ENCODE measurements around the gene RAX. TPM values are rescaled to one million over a fixed set of nuclear protein-coding genes. Genes with fewer than 3 reads are reported as not detected.
A peak's percentile ranks its signal among the peaks of the same experiment; 100 is the strongest.

RAX gene
- total RNA-seq, 3 donors from 2014 or later: not detected

DNA sequence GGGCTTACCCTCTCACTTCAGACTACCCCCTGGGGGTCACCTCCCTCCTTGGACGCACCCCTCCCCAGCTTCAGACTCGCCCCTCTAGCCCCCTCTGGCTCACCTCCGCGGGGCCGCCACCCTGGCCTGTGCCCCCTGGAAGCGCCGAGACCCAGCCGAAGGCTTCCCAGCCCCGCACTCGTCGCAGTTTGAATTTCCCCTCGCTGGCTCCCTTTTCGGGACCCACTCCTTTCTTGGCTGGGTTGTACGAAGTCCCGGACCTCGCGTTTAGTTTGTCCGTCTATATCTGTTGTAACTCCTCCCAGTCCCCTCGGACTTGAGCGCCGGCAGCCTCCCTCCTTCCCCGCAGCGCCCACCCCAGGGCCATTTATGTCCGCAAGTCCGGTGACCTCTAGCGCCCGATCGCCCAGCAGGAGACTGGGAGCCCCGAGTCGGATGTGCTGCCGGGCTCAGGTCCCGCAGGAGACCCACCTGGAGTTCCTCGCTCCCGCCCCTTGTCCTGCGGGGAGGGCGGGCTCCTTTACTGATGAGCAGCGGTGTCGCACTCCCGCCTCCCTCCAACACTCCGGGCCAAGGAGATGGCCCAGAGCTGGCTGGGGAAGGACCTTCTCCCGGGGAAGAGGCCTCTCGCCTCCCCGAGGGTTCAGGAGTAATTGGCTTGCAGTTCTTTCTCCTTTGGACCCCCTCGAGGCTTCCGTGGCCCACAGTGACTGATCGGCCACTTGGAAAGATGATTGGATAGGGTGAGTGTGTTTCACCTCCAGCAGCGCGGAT is 692 bp upstream of the RAX start:
- intact Hi-C loops (cut with DNase I, micrococcal nuclease): no loop called here
- H3K4me1 ChIP-seq (ENCODE audit: low read depth): peaks cover 6% of the 10 kb centered on the region
- no peaks in the 10 kb centered on the region for H3K36me3 ChIP-seq (ENCODE audit: low read depth)
- TF ChIP-seq, protein P1, sequence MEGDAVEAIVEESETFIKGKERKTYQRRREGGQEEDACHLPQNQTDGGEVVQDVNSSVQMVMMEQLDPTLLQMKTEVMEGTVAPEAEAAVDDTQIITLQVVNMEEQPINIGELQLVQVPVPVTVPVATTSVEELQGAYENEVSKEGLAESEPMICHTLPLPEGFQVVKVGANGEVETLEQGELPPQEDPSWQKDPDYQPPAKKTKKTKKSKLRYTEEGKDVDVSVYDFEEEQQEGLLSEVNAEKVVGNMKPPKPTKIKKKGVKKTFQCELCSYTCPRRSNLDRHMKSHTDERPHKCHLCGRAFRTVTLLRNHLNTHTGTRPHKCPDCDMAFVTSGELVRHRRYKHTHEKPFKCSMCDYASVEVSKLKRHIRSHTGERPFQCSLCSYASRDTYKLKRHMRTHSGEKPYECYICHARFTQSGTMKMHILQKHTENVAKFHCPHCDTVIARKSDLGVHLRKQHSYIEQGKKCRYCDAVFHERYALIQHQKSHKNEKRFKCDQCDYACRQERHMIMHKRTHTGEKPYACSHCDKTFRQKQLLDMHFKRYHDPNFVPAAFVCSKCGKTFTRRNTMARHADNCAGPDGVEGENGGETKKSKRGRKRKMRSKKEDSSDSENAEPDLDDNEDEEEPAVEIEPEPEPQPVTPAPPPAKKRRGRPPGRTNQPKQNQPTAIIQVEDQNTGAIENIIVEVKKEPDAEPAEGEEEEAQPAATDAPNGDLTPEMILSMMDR (IDR thresholded peaks at IDR 0.05): no peak
- ATAC-seq: no peak
- H3K9me3 ChIP-seq: no peaks in the 10 kb centered on the region
- H3K4me3 ChIP-seq: no peak overlapping the region
- peak in 1 of 3 donors; percentile 40 for DNase-seq

DNA sequence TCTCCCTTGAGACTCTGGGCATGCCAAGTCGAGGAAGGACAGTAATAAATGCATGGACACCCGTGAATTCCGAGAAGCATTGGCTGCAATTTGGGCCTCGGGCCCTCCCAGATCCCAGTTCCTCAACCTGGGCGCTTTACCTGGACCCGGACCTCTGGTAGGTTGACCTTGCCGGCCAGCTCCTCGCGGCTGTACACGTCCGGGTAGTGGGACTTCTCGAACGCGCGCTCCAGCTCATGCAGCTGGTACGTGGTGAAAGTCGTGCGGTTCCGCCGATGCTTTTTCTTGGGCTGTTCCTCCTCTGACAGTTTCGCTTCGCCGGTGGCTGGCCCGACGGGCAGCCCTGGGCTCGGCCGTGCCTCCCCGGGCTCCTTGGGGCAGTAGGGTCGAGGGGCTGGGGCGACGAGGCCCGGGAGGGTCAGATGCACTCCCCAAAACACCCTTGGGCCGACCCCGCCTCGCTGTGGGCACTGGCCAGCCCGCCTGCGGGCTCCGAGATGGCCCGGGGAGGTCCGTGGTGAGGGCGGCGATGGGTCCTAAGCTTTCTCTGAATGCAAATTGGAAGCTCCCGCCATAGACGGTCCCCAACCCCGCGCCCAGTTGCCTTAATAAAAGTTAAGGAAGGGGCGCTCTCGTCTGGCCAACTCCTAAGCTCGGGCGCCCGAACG is 899 bp downstream of the RAX start:
- no peaks in the 10 kb centered on the region for H3K9me3 ChIP-seq
- ATAC-seq: no peak
- H3K4me3 ChIP-seq: no peak overlapping the region
- peak in 1 of 3 donors; percentile 49 for DNase-seq
- intact Hi-C loops (cut with DNase I, micrococcal nuclease): no loop called here
- H3K4me1 ChIP-seq (ENCODE audit: low read depth): peaks cover 9% of the 10 kb centered on the region
- no peaks in the 10 kb centered on the region for H3K36me3 ChIP-seq (ENCODE audit: low read depth)
- TF ChIP-seq, protein P1 (IDR thresholded peaks at IDR 0.05): no peak

DNA sequence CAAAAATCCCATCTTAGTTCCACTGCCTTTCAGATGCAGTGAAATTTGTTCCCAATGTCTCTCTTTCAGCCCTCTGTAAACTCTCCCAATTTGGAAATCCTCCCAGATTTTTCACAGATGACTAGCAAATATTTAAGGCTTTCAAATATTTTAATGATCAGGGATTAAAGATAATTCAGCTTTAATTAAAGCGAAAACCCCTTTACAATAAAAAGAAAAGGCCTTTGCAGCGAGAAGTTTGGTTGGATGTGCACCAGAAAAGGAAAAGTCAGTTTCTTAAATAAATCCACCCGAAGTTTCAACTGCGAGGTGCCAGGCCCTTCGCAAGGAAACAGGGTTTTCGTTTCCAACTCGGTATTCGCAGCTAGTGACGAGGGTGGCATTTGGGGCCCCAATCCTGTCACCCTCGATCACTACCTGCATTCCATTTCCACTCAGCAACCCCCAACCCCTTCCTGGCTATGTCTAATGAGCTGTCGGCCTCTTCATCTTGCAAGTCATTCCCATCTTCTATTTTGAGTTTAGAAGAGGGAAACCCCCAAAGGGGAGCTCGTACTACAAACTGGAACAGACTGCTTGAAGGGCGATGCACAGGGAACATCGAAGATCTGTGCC is 1.5 kb downstream of the RAX start:
- ATAC-seq (no peak), DNase-seq (no peak)
- peaks cover 9% of the 10 kb centered on the region for H3K4me1 ChIP-seq (ENCODE audit: low read depth)
- H3K36me3 ChIP-seq (ENCODE audit: low read depth): no peaks in the 10 kb centered on the region
- H3K4me3 ChIP-seq: no peak overlapping the region
- TF ChIP-seq, protein P1 (IDR thresholded peaks at IDR 0.05): no peak
- H3K9me3 ChIP-seq: no peaks in the 10 kb centered on the region
- intact Hi-C loops (cut with DNase I, micrococcal nuclease): no loop called here

DNA sequence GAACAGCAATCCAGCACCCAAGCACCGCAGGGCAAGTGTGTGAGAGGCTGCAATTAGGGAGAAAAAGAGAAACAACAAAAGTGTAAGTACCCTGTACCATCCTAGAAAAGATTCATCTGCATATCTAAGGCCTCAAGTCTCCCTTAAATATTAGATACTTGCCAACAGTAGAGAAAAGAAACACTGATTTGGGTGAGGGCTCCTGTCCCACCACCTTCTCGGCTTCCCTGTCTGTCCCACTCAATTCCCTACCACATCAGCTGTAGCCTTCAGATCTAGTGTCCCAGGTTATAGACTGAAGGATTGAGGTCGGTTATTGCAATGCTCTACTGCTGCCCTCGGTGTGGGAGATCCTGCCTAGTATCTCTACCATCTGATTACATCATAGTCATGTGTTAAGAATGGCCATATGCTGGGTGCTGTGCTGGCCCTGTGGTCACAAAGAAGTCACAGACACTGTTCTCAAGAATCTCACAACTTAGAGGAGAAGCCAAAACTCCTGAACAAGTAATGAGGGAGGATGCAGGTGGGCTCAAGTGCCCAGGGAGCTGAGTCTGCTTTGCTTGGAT is 2.5 kb downstream of the RAX start:
- no peak overlapping the region for H3K4me3 ChIP-seq
- DNase-seq: no peak
- TF ChIP-seq, protein P1 (IDR thresholded peaks at IDR 0.05): no peak
- H3K9me3 ChIP-seq: no peaks in the 10 kb centered on the region
- intact Hi-C loops (cut with DNase I, micrococcal nuclease): no loop called here
- peaks cover 9% of the 10 kb centered on the region for H3K4me1 ChIP-seq (ENCODE audit: low read depth)
- ATAC-seq: no peak
- no peaks in the 10 kb centered on the region for H3K36me3 ChIP-seq (ENCODE audit: low read depth)

DNA sequence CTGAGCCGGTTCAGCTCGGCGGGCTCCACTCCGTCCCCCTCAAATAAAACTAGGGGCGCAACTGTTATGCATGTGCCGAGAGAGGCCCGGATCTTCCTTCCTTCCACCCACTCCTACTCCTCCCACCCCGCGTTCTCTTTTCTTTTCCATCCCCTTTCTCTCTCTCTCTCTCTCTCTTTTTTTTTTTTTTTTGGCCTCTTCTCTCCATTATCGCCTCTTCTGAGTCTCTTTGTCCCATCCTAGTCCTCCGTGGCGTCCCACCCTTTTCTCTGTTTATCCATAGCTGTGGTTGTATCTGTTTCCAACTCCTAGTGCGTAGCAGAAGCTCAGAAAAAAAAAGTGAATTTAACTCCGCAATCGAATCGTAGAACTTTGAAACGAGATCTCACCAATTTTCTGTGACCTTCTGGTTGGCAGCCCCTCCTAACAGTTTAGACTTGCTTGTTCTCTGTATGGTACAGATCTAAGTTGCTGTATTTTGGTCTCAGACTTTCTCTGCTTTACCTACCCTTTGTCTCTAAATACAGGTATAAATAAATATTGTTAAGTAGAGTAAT is 3.6 kb downstream of the RAX start:
- peaks cover 9% of the 10 kb centered on the region for H3K4me1 ChIP-seq (ENCODE audit: low read depth)
- intact Hi-C loops (cut with DNase I, micrococcal nuclease): no loop called here
- TF ChIP-seq, protein P1 (IDR thresholded peaks at IDR 0.05): no peak
- DNase-seq (no peak), ATAC-seq (no peak)
- no peak overlapping the region for H3K4me3 ChIP-seq
- no peaks in the 10 kb centered on the region for H3K9me3 ChIP-seq
- H3K36me3 ChIP-seq (ENCODE audit: low read depth): no peaks in the 10 kb centered on the region

Measured in mucosa of descending colon (tissue), 3 donors.